ENCODE results near the gene DDX49.
"Not testable (repeated sequence)": the region's sequence is repeated elsewhere in the genome, so short reads cannot be mapped to it uniquely, and the experiment has no call there.

The DDX49 gene

DNA sequence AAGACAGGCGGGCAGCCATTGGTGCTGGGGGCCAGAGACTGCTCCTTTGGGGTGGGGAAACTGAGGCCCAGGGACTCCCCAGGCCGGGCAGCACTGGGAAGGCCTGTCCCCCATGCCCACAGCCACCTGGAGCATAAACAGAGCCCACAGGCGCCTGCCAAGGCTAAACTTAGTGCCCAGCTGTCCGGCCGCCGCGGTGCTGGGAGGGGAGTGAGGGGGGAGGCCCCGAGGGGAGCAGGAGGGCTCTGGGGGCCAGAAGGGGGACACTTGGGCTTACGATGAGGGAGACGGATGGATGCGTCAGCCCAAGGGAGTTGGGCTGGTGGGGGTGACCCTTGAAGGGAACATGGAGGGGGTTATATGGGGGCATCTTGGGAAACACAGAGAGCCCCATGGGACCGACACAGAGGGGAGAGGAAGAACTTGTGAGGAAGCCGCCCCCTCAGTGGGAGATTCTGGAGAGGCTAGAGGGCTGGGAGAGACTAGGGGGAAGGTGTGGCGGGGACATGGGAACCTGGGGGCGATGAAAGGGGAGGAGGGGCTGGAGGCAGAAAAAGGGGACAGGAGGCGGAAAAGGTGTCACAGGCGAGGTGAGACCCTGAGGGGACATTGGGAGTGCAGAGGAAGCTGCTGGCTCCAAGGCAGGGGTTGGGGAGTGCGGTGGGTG, 25.8 kb upstream of the DDX49 start:
- H3K9me3 Mint-ChIP-seq, result no peaks in the 10 kb centered on the region
- H3K27me3 Mint-ChIP-seq, result peaks cover 14% of the 10 kb centered on the region
- H3K27ac Mint-ChIP-seq, result no peak overlapping the region
- peak overlapping the region; percentile 23 for H3K4me3 Mint-ChIP-seq
- H3K4me1 Mint-ChIP-seq, result peaks cover 9% of the 10 kb centered on the region
- H3K36me3 Mint-ChIP-seq, result no peaks in the 10 kb centered on the region

DNA sequence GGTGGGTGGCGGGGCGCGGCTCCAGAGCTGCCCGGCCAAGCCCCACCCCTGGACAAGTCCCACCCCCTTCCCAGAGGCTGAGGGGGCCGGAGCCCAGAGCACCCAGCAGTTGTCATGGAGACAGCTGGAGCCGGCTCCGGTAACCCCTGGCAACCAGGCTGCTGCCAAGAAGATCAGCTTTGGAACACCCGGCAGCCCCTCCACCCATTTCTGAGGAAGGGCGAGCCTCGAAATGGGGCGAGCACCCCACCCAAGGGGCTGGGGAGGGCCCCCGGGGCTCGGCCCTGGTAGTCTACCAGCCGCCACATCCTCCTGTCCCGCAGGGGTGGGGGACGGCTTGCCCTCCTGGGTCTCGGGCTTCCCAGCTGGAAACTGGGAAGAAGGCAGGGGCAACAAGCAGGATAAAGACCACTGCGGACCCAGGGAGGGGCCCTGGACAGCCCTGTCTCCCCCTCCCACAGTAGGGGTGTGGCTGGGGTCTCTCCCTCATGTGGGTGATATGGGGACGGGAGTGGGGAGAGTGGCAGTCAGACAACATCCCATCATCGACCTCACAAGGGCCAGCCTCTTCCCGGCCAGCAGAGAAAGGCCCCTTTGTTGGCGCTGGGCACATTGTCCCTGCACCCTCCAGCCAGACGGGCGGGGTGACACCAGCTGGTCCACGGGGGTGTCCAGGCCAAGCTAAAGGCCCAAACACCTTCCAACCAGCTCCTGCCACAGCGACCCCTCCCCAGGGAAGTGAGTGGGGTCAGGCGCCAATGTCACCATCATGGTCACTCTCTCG, 25.1 kb upstream of the DDX49 start:
- H3K4me1 Mint-ChIP-seq, result peaks cover 9% of the 10 kb centered on the region
- H3K27ac Mint-ChIP-seq, result no peak overlapping the region
- no peak overlapping the region for H3K4me3 Mint-ChIP-seq
- peaks cover 14% of the 10 kb centered on the region for H3K27me3 Mint-ChIP-seq
- no peaks in the 10 kb centered on the region for H3K9me3 Mint-ChIP-seq
- no peaks in the 10 kb centered on the region for H3K36me3 Mint-ChIP-seq

DNA sequence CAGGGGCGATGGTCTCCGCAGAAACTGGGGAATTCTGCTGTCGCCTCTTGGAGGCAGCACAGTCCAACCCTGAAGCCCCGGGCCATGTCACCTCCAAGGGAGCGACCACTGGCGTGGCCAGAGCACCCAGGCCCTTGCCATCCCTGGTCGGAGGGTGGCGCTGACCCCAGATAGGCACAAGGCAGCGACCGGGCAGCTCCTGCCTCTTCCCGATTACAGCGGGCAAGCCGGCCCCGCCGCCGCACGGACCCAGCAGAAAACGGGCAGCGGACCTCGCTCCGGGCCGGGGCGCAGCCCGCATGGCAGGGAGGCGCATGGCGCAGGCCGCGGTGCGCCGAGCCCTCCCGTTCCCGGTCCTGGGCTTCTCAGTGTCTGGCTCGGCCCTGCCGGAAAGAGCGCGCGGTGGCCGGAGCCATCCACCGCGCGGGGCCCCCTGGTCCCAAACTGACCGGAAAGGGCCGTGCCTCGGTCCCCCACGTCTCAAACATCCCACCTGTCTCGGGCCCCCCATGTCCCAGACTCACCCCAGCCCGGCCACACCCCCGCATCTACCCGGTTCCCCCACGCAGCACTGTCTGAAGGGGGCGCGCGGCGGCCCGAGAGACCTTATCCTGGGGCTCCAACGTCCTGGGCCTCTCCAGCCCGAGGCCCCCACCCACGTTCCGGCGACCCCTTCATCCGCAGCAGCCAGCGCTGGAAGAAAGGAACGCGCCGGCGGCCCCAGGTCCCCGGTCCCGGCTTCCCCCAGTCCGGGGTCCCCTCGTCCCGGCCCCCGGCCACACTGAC, 24.3 kb upstream of the DDX49 start:
- H3K4me3 Mint-ChIP-seq, result peak overlapping the region; percentile 7
- H3K27ac Mint-ChIP-seq, result no peak overlapping the region
- H3K36me3 Mint-ChIP-seq, result no peaks in the 10 kb centered on the region
- H3K27me3 Mint-ChIP-seq, result peaks cover 14% of the 10 kb centered on the region
- no peaks in the 10 kb centered on the region for H3K9me3 Mint-ChIP-seq
- H3K4me1 Mint-ChIP-seq, result peaks cover 9% of the 10 kb centered on the region

DNA sequence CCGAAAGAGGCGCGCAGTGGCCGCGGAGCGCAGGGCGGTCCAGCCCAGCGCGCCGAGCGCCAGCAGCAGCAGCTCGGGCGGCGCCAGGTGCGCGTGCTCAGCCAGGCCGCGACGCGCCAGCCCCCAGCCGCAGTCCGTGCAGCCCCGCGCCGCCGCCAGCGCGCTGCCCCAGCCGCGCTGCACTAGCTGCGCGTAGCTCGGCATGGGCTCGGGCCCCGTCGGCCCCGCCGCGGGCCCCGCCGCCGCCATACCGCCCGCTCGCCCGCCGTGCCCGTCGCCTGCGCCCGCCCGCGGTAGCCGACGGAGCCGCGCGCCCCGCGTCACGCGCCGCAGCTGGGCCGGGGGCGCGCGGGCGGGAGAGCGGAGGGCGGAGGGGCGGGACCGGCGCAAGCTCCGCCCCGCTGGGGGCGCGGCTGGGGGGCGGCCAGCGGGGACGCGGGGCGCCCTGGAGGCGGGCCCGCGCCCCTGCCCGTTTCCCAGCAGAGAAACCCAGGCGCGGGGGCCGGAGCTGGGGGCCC, 23.6 kb upstream of the DDX49 start, which contains the start of gene CERS1:
CERS1 (minus strand) TSS at position 335 of the 518 bp plus-strand sequence; CDS start at position 249, 86 bp downstream.
- peak within 1 kb of the TSS; percentile 83 for H3K4me3 Mint-ChIP-seq
- peaks cover 9% of the 10 kb centered on the region for H3K4me1 Mint-ChIP-seq
- no peaks in the 10 kb centered on the region for H3K9me3 Mint-ChIP-seq
- H3K36me3 Mint-ChIP-seq, result no peaks in the 10 kb centered on the region
- H3K27me3 Mint-ChIP-seq, result peaks cover 14% of the 10 kb centered on the region
- no peak within 1 kb of the TSS for H3K27ac Mint-ChIP-seq

DNA sequence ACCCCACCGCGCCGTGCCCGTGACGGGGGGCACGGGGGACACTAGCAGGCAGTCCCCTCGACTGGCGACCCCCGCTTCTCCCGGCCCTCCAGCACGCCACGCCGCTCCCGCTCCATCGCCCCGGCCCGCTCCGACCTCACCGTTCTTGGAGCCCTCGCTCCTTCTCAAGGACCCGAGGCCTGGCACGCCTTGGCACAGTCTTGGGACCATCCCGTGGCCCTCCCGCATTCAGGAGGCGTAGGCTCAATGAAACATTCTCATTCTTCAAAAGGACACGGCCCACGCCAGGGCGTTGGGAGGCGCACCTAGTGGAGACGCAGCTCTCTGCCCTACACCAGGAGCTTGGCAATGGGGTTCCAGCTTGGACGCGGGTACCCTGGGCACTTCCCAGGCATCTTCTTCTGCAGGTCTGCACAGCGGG, 23.1 kb upstream of the DDX49 start:
- peaks cover 14% of the 10 kb centered on the region for H3K27me3 Mint-ChIP-seq

GRCh38 chr19:18897094-18898029, 22.2 kb upstream of the DDX49 start:
- Mint-ChIP-seq H3K27ac (no peak overlapping the region), H3K4me3 (peak overlapping the region; percentile 83)

More for the DNA sequence above, 23.1 kb upstream of the DDX49 start:
- Mint-ChIP-seq H3K9me3 (no peaks in the 10 kb centered on the region), H3K27ac (no peak overlapping the region), H3K4me1 (peaks cover 9% of the 10 kb centered on the region), H3K36me3 (no peaks in the 10 kb centered on the region), H3K4me3 (peak overlapping the region; percentile 83)

DNA sequence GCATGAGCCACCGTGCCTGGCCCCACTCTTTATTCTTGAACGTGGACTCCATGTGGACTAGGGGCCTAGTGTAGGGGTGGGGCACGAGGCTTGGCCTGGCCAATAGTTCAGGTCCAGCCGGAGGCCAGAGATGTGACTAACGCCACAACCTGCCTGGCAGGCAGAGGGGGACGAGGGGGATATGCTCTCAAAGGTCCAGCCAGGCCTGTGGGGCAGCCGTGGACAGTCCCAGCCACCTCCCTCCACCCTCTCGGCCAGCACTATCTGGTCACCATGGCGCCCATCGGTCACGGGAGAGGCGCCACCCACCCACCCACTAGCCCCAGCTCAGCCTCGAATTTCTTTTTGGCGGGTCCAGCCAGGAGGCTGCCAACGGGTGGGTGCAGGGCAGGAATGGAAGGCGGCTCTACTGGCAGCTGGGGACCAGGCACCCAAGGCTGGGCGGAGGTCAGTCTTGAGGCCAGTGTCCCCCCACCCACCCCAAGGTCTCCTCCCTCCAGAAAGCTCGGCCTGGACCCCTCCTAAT, 21.4 kb upstream of the DDX49 start:
- H3K4me1 Mint-ChIP-seq, result peaks cover 9% of the 10 kb centered on the region
- no peak overlapping the region for H3K27ac Mint-ChIP-seq
- H3K4me3 Mint-ChIP-seq, result no peak overlapping the region
- H3K27me3 Mint-ChIP-seq, result peaks cover 14% of the 10 kb centered on the region
- H3K36me3 Mint-ChIP-seq, result no peaks in the 10 kb centered on the region
- H3K9me3 Mint-ChIP-seq, result no peaks in the 10 kb centered on the region

More at GRCh38 chr19:18897094-18898029, 22.2 kb upstream of the DDX49 start:
- Mint-ChIP-seq H3K9me3 (no peaks in the 10 kb centered on the region), H3K36me3 (no peaks in the 10 kb centered on the region), H3K27me3 (peaks cover 14% of the 10 kb centered on the region), H3K4me1 (peaks cover 9% of the 10 kb centered on the region)

DNA sequence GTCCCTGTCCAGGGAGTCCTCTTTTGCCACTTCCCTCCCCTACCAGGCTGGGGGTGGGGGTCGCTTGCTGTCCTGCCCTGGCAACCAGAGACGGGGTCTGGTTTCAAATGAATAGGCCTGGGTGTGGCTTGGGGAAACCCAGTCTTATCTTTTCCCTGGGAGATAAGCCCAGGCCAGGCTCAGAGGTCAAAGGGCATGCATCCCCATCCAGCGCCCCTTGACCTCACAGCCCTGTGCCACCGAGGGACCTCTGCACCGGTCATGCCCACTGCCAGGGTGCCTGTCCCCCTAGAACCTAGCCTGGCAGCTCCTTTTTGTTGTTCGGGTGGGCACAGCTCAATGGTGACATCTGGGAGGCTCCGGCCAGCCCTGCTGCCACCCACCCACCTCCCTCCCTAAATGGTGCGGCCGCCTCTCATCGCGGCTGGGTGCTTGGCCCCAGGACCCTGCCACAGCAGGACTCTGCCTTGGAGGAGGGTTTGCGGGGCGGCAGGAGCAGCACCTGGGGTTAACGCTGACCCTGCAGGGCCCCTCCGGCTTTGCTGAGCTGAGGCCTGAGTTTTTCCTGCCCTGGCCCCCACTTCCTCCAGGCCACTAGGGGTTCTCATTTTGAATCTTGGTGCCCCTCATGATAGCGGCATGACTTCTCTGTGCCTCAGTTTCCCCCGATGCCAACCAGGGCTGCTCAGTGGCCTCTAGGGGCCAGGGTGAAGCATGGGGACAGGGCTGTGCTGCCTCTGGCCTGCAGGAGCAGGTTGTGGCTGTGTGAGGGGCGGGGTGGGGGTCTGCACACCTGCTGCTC, 20.7 kb upstream of the DDX49 start:
- Mint-ChIP-seq H3K9me3 (no peaks in the 10 kb centered on the region), H3K4me1 (peaks cover 9% of the 10 kb centered on the region), H3K27me3 (peaks cover 12% of the 10 kb centered on the region), H3K27ac (no peak overlapping the region), H3K36me3 (no peaks in the 10 kb centered on the region), H3K4me3 (no peak overlapping the region)

DNA sequence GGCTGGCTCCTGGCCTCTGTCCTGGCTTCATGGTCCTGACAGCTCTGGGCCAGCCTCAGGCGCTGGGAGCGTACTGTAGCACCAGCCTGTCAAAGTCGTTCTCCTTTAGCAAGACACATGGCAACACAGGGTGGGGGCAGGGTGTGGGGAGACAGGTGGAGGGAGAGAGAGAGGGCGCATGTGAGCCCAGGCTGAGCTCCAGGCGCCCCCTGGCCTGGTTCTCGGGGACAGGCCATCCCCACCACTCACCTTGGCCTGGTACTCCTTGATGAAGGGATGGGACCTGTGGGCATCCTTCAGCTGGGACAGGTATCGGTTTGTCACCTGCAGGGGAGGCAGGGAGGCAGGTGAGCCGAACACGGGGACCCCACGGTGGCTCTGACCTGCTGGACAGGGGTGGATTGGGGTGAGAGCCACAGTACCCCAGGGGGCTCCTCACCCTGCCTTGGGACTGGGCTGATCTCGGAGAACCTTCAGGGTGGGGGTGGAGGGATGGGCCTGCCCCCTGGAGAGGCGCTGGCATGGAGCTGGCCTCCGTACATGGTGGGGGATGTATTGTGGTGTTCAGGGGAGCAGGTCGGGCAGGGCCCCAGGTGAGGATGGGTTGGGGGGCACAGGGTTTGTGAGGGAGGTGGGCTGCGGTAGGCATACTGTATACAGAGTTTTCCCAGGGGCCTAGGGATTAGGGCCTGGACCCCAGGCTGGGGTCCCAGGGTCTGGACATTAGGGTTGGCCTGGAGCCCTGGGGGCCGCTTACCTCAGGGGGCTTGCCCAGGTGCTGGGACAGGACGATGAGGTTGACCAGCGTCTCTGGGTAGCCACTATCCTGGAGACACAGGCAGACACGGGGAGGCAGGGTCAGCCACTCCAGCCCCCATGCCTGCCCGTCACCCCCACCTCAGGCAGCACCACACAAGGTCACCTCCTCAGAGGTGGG, 19.6 kb upstream of the DDX49 start:
- Mint-ChIP-seq H3K4me1 (peaks cover 9% of the 10 kb centered on the region), H3K27me3 (peaks cover 11% of the 10 kb centered on the region), H3K27ac (no peak overlapping the region), H3K36me3 (no peaks in the 10 kb centered on the region), H3K9me3 (no peaks in the 10 kb centered on the region), H3K4me3 (no peak overlapping the region)

GRCh38 chr19:18900700-18901481, 18.6 kb upstream of the DDX49 start:
- peaks cover 3% of the 10 kb centered on the region for H3K36me3 Mint-ChIP-seq
- no peak overlapping the region for H3K27ac Mint-ChIP-seq
- peaks cover 11% of the 10 kb centered on the region for H3K27me3 Mint-ChIP-seq
- no peak overlapping the region for H3K4me3 Mint-ChIP-seq
- H3K4me1 Mint-ChIP-seq, result peaks cover 9% of the 10 kb centered on the region
- H3K9me3 Mint-ChIP-seq, result no peaks in the 10 kb centered on the region

GRCh38 chr19:18901491-18901890, 18.0 kb upstream of the DDX49 start:
- Mint-ChIP-seq H3K27ac (no peak overlapping the region), H3K27me3 (peaks cover 9% of the 10 kb centered on the region), H3K4me3 (no peak overlapping the region), H3K4me1 (peaks cover 7% of the 10 kb centered on the region), H3K36me3 (peaks cover 6% of the 10 kb centered on the region), H3K9me3 (no peaks in the 10 kb centered on the region)

DNA sequence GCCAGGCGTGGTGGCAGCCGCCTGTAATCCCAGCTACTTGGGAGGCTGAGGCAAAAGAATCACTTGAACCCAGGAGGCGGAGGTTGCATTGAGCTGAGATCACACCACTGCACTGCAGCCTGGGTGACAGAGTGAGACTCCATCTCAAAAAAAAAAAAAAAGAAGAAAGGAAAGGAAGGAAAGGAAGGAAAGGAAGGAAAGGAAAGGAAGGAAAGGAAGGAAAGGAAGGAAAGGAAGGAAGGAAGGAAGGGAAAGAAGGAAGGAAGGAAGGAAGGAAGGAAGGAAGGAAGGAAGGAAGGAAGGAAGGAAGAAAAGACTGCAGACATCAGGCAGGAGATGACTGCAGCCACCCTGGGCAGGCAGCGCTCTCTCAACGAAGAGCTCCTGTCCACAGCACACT, 17.0 kb upstream of the DDX49 start:
- not testable (repeated sequence) for H3K36me3 Mint-ChIP-seq, H3K4me3 Mint-ChIP-seq, H3K27ac Mint-ChIP-seq, H3K9me3 Mint-ChIP-seq, H3K27me3 Mint-ChIP-seq, H3K4me1 Mint-ChIP-seq

All from activated naive CD4-positive, alpha-beta T cell treated with anti-CD3 and anti-CD28 coated beads, Interleukin-2, amount 50 U/mL, for 24 hours (primary cell).